H9 (cell line): Measurements from ENCODE around the gene CLDN10. TPM values are rescaled to one million over a fixed set of nuclear protein-coding genes. Genes with fewer than 3 reads are reported as not detected.

ENCODE experiments used
- DNase-seq: peaks from one replicate; pipeline ENCODE4 v3.0.0-alpha.2; 2017
- H2AFZ ChIP-seq: one replicate; pipeline ENCODE4 v1.6.1; 2013; ENCODE audit warnings: mild to moderate bottlenecking, low read length, control low read depth, moderate library complexity
- H2AK5ac ChIP-seq: 2 replicates; pipeline ENCODE4 v1.6.1; 2013; ENCODE audit warnings: low read length, control low read depth, mixed read lengths; ENCODE audit not compliant: insufficient read length
- H2BK120ac ChIP-seq: one replicate; pipeline ENCODE4 v1.6.1; 2013; ENCODE audit warnings: low read depth, mild to moderate bottlenecking, low read length, control low read depth, inconsistent platforms; ENCODE audit not compliant: poor library complexity, severe bottlenecking
- H2BK12ac ChIP-seq: 2 replicates; pipeline ENCODE4 v1.6.1; 2013; ENCODE audit warnings: low read length, control low read depth, mixed read lengths, low read depth; ENCODE audit not compliant: insufficient read length
- H2BK15ac ChIP-seq: 2 replicates; pipeline ENCODE4 v1.6.1; 2013; ENCODE audit warnings: low read depth, low read length, control low read depth
- H2BK20ac ChIP-seq: one replicate; pipeline ENCODE4 v1.6.1; 2013; ENCODE audit warnings: low read depth, mild to moderate bottlenecking, low read length, control low read depth, inconsistent platforms; ENCODE audit not compliant: poor library complexity, severe bottlenecking
- H2BK5ac ChIP-seq: 2 replicates; pipeline ENCODE4 v1.6.1; 2013; ENCODE audit warnings: low read length, control low read depth, mixed read lengths; ENCODE audit not compliant: insufficient read length
- H3K14ac ChIP-seq: 2 replicates; pipeline ENCODE4 v1.6.1; 2013; ENCODE audit warnings: low read length, control low read depth; ENCODE audit not compliant: insufficient read depth
- H3K18ac ChIP-seq: 2 replicates; pipeline ENCODE4 v1.6.1; 2013; ENCODE audit warnings: low read depth, mild to moderate bottlenecking, mixed read lengths, low read length, control low read depth; ENCODE audit not compliant: insufficient read length
- H3K23ac ChIP-seq: 2 replicates; pipeline ENCODE4 v1.6.1; 2013; ENCODE audit warnings: low read length, control low read depth, mixed read lengths, low read depth; ENCODE audit not compliant: insufficient read length
- H3K23me2 ChIP-seq: 2 replicates; pipeline ENCODE4 v1.6.1; 2013; ENCODE audit warnings: low read depth, mild to moderate bottlenecking, mixed read lengths, low read length, control low read depth; ENCODE audit not compliant: insufficient read length, poor library complexity, severe bottlenecking
- H3K27ac ChIP-seq: 2 replicates; pipeline ENCODE4 v1.5.1; 2013; ENCODE audit warnings: low read length, control low read depth, mixed read lengths, low read depth; ENCODE audit not compliant: insufficient read length
- H3K27me3 ChIP-seq: 2 replicates; pipeline ENCODE4 v1.6.1; 2013; ENCODE audit warnings: low read length, control low read depth, inconsistent platforms; ENCODE audit not compliant: insufficient read depth
- H3K4ac ChIP-seq: 2 replicates; pipeline ENCODE4 v1.6.1; 2013; ENCODE audit warnings: low read depth, mild to moderate bottlenecking, control low read depth, inconsistent platforms, low read length, moderate library complexity
- H3K4me1 ChIP-seq: 2 replicates; pipeline ENCODE4 v1.6.1; 2013; ENCODE audit warnings: low read length, control low read depth, inconsistent platforms; ENCODE audit not compliant: insufficient read depth
- H3K4me2 ChIP-seq: 2 replicates; pipeline ENCODE4 v1.6.1; 2013; ENCODE audit warnings: low read length, control low read depth, mixed read lengths; ENCODE audit not compliant: insufficient read length, insufficient read depth
- H3K56ac ChIP-seq: 2 replicates; pipeline ENCODE4 v1.6.1; 2013; ENCODE audit warnings: low read depth, mild to moderate bottlenecking, mixed read lengths, low read length, control low read depth; ENCODE audit not compliant: insufficient read length
- H3K79me1 ChIP-seq: 2 replicates; pipeline ENCODE4 v1.6.1; 2013; ENCODE audit warnings: low read depth, mild to moderate bottlenecking, moderate library complexity, low read length, control low read depth, inconsistent platforms; ENCODE audit not compliant: insufficient read depth, poor library complexity, severe bottlenecking
- H3K79me2 ChIP-seq: 2 replicates; pipeline ENCODE4 v1.6.1; 2013; ENCODE audit warnings: low read length, control low read depth, inconsistent platforms; ENCODE audit not compliant: insufficient read depth
- H3K9ac ChIP-seq: 2 replicates; pipeline ENCODE4 v1.6.1; 2013; ENCODE audit warnings: low read length, control low read depth, mixed read lengths; ENCODE audit not compliant: insufficient read length; ENCODE audit errors: extremely low read depth
- H3K9me3 ChIP-seq: one replicate; pipeline ENCODE4 v1.6.1; 2013; ENCODE audit warnings: low read depth, low read length, inconsistent platforms; ENCODE audit not compliant: control insufficient read depth
- H3T11ph ChIP-seq: one replicate; pipeline ENCODE4 v1.6.1; 2013; ENCODE audit warnings: mild to moderate bottlenecking, low read length, control low read depth, inconsistent platforms
- H4K20me1 ChIP-seq: one replicate; pipeline ENCODE4 v1.6.1; 2013; ENCODE audit not compliant: control insufficient read depth, insufficient read length, insufficient read depth
- H4K5ac ChIP-seq: 2 replicates; pipeline ENCODE4 v1.6.1; 2013; ENCODE audit warnings: low read depth, mild to moderate bottlenecking, mixed read lengths, low read length, control low read depth; ENCODE audit not compliant: insufficient read length
- H4K8ac ChIP-seq: replicated peaks from 2 replicates; pipeline ENCODE4 v1.6.1; 2013; ENCODE audit warnings: low read length, control low read depth, mixed read lengths, low read depth; ENCODE audit not compliant: insufficient read length
- H4K91ac ChIP-seq: 2 replicates; pipeline ENCODE4 v1.6.1; 2013; ENCODE audit warnings: low read depth, mild to moderate bottlenecking, moderate library complexity, mixed read lengths, low read length, control low read depth; ENCODE audit not compliant: insufficient read length
- H3K27ac Mint-ChIP-seq, 3 experiments: 2 replicates in 2 of 3; 3 replicates in 1 of 3; pipeline ENCODE4 v1.8.0; 2020 to 2021; ENCODE audit warnings: mixed read lengths in 3 of 3, mild to moderate bottlenecking in 1 of 3, moderate library complexity in 1 of 3
- H3K27me3 Mint-ChIP-seq: 2 replicates; pipeline ENCODE4 v1.8.0; 2021; ENCODE audit warnings: low read depth, mild to moderate bottlenecking, moderate library complexity, mixed read lengths
- H3K36me3 Mint-ChIP-seq, 3 experiments: 2 replicates in 2 of 3; 3 replicates in 1 of 3; pipeline ENCODE4 v1.8.0; 2020 to 2021; ENCODE audit warnings: low read depth in 3 of 3, mixed read lengths in 3 of 3; ENCODE audit not compliant: insufficient read depth in 1 of 3
- H3K4me1 Mint-ChIP-seq, 2 experiments: 2 replicates each; pipeline ENCODE4 v1.8.0; 2020; ENCODE audit warnings: mixed read lengths in 2 of 2
- H3K4me3 Mint-ChIP-seq, 2 experiments: 2 replicates in 1 of 2; 3 replicates in 1 of 2; pipeline ENCODE4 v1.8.0; 2020 to 2021; ENCODE audit warnings: mild to moderate bottlenecking in 2 of 2, mixed read lengths in 2 of 2, moderate library complexity in 1 of 2
- H3K9me3 Mint-ChIP-seq, 2 experiments: 2 replicates in 1 of 2; 3 replicates in 1 of 2; pipeline ENCODE4 v1.8.0; 2020; ENCODE audit warnings: mild to moderate bottlenecking in 2 of 2, mixed read lengths in 2 of 2, moderate library complexity in 1 of 2
- whole genome bisulfite sequencing: extraction: QIAGEN DNeasy Blood & Tissue Kit; methylation state at CpG from one replicate; pipeline ENCODE4 v1.1.7; 2013; ENCODE audit warnings: missing lambda C conversion rate, low lambda C conversion rate, mixed read lengths; ENCODE audit not compliant: insufficient read length; ENCODE audit errors: extremely low coverage; 5-methylcytosine and 5-hydroxymethylcytosine counted together
- total RNA-seq: library from RNA; stranded (reverse); gene quantifications from 2 replicates; pipeline ENCODE4 v1.2.1, GENCODE V29; 2021
- TF ChIP-seq, protein P1 (sequence below): fragments of 200-600 bp; sonication (generic); conservative IDR thresholded peaks from 3 replicates; pipeline ENCODE4 v1.8.0; 2021; ENCODE audit warnings: antibody characterized with exemption, mild to moderate bottlenecking

CLDN10 gene
- total RNA-seq, 1 experiment from 2014 or later = 20.7 TPM

DNA sequence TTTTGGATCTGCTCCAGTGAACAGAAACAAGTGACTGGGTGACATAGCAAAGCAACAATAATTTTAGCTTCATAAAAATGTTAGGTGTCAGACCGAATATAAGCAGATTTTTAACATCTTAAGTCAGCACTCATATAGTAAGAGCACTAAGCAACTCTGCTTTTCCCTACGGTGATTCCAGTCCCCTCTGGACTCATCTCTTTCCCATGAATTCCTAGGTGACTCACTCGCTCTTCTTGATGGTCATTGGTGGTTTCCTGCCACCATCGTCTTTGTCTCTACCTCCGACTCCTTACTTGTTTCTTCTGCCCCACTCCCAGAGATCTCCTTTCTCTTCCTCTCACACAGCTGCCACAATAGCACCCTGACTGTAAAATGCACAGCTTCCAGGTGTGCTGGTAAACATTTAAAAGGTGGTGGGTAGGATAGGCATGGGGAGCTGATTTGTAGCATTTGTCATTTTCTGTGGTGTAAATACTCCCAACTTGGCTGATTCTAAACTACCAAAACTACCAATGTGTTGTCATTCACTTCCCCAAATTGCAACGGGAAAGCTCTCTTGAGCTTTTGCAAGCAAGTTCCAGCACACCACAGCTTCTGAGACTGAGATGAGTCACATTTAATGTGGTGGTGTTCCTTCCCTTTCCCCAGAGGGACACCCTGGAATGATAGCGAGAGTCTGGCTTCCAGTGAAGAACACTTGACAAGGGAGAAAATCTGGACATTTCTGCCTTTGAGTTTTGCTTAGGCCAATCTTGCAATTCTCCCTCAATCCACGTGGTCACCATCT, 42.8 kb upstream of the CLDN10 start:
- Mint-ChIP-seq H3K27ac (no peak overlapping the region), H3K4me1 (peaks cover 10 to 13% of the 10 kb centered on the region in 2 experiments), H3K36me3 (no peaks in the 10 kb centered on the region), H3K4me3 (no peak overlapping the region), H3K9me3 (no peaks in the 10 kb centered on the region), H3K27me3 (no peaks in the 10 kb centered on the region)
- Histone ChIP-seq H2BK15ac (no peak overlapping the region), H3K4ac (no peak overlapping the region), H4K20me1 (no peaks in the 10 kb centered on the region), H2BK120ac (no peak overlapping the region), H3K18ac (no peak overlapping the region), H3K27ac (no peak overlapping the region), H3K56ac (no peak overlapping the region), H4K8ac (no peak overlapping the region), H3K27me3 (no peaks in the 10 kb centered on the region), H4K5ac (no peak overlapping the region), H3K14ac (no peak overlapping the region), H3K79me2 (no peaks in the 10 kb centered on the region), H3K4me1 (peaks cover 6% of the 10 kb centered on the region; the same call in 1 of the 2 replicates), H3K23ac (no peak overlapping the region), H2AFZ (no peak overlapping the region), H2BK12ac (no peak overlapping the region), H2AK5ac (no peak overlapping the region), H3K4me2 (no peak overlapping the region), H4K91ac (no peak overlapping the region), H3K9ac (no peak overlapping the region), H3T11ph (no peak overlapping the region), H2BK20ac (no peak overlapping the region), H3K9me3 (no peaks in the 10 kb centered on the region), H3K23me2 (no peaks in the 10 kb centered on the region), H2BK5ac (no peak overlapping the region), H3K79me1 (no peaks in the 10 kb centered on the region)
- DNase-seq = no peak
- TF ChIP-seq, protein P1, sequence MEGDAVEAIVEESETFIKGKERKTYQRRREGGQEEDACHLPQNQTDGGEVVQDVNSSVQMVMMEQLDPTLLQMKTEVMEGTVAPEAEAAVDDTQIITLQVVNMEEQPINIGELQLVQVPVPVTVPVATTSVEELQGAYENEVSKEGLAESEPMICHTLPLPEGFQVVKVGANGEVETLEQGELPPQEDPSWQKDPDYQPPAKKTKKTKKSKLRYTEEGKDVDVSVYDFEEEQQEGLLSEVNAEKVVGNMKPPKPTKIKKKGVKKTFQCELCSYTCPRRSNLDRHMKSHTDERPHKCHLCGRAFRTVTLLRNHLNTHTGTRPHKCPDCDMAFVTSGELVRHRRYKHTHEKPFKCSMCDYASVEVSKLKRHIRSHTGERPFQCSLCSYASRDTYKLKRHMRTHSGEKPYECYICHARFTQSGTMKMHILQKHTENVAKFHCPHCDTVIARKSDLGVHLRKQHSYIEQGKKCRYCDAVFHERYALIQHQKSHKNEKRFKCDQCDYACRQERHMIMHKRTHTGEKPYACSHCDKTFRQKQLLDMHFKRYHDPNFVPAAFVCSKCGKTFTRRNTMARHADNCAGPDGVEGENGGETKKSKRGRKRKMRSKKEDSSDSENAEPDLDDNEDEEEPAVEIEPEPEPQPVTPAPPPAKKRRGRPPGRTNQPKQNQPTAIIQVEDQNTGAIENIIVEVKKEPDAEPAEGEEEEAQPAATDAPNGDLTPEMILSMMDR = no peak
- no CpG with 5 or more reads among the region's 8 CpGs for WGBS
